Stimulated activated CD8-positive, alpha-beta memory T cell treated with anti-CD3 and anti-CD28 coated beads, Interleukin-15, amount 100 ng/mL, for 4 hours (primary cell): ENCODE results near the gene SLC22A23.
"Not testable (repeated sequence)": the region's sequence is repeated elsewhere in the genome, so short reads cannot be mapped to it uniquely, and the experiment has no call there.

Source experiments
- DNase-seq, 2 donors: peaks; one replicate each; pipeline ENCODE4 v3.0.0-alpha.2; 2020; ENCODE audit warnings: low read depth in 2 of 2

The SLC22A23 gene

DNA sequence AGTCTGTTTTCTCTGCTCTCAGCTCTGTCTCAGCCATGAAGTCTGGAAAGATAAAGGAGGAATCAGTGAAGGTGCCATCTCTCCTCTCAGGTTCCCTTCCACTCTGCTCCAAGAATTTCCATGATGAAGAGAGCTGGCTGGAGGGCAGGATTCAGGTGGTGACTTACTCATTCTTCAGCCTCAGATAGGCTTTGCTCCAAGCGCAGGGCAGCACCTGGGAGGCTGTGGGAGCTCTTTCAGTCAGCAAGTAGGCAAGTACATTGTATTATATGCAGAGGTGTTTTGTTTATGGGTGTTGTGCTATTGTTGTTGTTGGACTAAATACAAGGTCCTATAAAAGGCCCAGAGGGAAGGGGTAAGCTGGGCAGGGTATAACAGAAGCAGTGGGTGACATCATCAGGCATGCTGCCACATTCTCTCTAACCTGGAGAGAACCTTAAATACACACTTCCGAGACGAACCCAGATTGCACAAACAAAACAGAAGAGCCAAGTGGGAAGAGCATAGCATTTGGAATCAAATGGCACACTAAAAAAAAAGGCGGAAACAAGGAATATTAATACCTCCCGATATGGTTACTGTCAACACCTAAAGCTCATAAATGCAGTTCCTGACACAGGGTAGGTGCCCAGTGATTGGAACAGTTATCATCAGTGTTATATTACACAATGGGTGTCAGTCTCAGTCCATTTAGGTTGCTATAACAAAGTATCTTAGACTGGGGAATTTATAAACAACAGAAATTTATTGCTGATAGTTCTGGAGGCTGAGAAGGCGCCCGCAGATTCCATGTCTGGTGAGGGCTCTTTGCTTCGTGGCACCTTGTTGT, 212.6 kb downstream of the SLC22A23 start:
- DNase-seq = no peak

GRCh38 chr6:3242768-3243167, 214.1 kb downstream of the SLC22A23 start:
- no peak for DNase-seq

- not testable (repeated sequence) for DNase-seq
Measured at GRCh38 chr6:3241745-3242144, 215.1 kb downstream of the SLC22A23 start.

GRCh38 chr6:3240595-3240994, 216.3 kb downstream of the SLC22A23 start:
- DNase-seq = no peak

GRCh38 chr6:3239110-3239830, 217.6 kb downstream of the SLC22A23 start:
- DNase-seq = no peak

GRCh38 chr6:3237761-3238662, 218.8 kb downstream of the SLC22A23 start:
- no peak for DNase-seq

GRCh38 chr6:3236005-3236404, 220.8 kb downstream of the SLC22A23 start:
- no peak for DNase-seq

- DNase-seq = no peak
Measured at GRCh38 chr6:3235486-3235885, 221.4 kb downstream of the SLC22A23 start.

DNA sequence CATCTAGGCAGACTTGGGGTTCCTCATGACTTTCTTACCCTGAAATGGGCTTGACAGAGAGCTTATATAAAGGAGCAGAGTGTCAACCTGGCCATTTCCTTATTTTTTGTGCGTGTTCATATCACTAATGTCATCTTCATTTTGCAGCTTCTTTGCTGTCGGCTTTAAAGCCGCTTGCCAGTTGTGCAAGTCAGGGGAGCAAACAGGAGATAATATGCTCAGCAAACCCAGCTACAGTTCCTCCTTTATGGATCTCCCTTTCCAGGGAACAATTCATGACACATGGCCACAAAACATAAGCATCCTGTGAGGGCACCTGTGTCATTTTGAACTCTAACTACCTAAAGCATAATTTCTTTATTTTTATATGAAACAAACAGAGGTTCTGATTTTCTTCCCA, 222.9 kb downstream of the SLC22A23 start:
- DNase-seq = no peak

DNA sequence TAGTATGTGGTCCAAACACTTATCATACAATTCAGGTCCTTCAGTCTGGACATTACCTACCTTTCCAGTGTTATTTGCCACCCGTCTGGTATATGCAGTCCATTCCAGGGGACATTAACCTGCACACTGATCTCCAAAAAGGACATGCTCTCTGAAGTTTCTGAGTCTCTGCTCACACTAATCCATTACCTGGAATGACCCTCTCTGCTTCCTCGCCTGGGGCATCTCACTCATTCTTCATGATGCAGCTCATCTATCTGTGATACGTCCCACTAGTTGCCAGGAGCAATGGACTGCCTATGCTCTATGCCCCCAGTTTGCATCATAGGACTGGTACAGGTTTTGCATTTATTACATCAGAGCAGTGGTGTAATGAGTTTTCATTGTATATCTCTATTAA, 223.5 kb downstream of the SLC22A23 start:
- no peak for DNase-seq

GRCh38 chr6:3232017-3232945, 224.6 kb downstream of the SLC22A23 start:
- no peak for DNase-seq

DNA sequence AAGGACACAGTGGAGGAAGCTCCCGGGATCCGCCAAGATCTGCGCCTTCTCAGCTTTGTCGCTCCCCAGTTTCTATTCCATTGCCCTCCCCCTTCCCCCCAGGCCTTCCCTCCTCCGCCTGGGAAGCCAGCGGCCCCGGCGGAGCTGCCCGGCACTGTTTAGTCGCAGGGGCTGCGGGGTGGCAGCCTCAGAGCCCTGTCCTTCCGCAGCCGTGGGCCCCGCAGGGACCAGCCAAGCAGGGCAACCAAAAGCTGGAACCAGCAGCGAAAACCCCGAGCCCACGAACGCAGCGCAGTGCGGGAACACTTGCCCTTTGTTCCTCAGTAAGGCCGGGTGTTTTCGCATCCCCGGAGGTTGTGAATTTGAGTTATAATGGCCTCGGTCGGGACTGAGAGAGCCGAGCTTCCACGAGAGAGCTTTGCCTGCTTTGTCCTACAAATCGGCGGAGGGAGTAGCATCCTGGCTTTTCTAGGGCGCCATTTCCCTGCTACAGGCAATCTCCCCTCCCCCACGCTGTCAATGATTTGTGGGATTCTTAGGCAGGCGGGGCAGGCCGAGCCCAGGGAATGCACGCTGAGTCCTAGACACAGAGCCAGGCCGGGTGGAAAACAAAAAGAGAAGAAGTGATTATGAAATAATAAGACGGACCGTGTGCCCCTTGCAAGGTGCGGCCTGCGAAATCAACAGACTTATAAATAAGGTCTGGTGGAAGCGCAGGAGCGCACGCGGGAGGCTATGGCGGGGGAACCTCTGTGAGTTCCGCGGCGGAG, 225.4 kb downstream of the SLC22A23 start:
- no peak for DNase-seq

GRCh38 chr6:3230900-3231246, 226.0 kb downstream of the SLC22A23 start:
- no peak for DNase-seq

- no peak for DNase-seq
Measured at GRCh38 chr6:3230256-3230882, 226.5 kb downstream of the SLC22A23 start.

- DNase-seq = no peak
Measured at GRCh38 chr6:3229566-3230178, 227.2 kb downstream of the SLC22A23 start.

GRCh38 chr6:3228771-3229565, 227.9 kb downstream of the SLC22A23 start:
- peak in 1 of 2 donors; percentile 12 for DNase-seq

- no peak for DNase-seq
Measured at GRCh38 chr6:3228046-3228671, 228.7 kb downstream of the SLC22A23 start.
